Left ventricle myocardium superior (tissue), 1 donor: ENCODE results near the gene SRPRB. TPM values are rescaled to one million over a fixed set of nuclear protein-coding genes. Genes with fewer than 3 reads are reported as not detected.

ENCODE experiments used
- ATAC-seq: fragments of 200-7000 bp; cut with Tn5 transposase; one replicate; pipeline ENCODE4 v1.9.1; 2020; ENCODE audit warnings: mild to moderate bottlenecking, moderate library complexity
- DNase-seq: peaks from one replicate; pipeline ENCODE4 v3.0.0-alpha.2; 2020
- intact Hi-C: fragments of 100-400 bp; cut with micrococcal nuclease; formaldehyde crosslinking; loops from one replicate; pipeline ENCODE4 v1.11.0; 2022
- total RNA-seq: library from RNA; stranded (reverse); fragmentation: NEBNext Ultra II Directional; extraction: Animal tissue kit (Norgen Biotek cat#: 25700); gene quantifications from one replicate; pipeline ENCODE4 v1.2.1, GENCODE V29; 2021
- donor health status: DM: no; HTN: yes; CAD: no; lungs with severe emphysema.

SRPRB gene
- total RNA-seq, 1 donor from 2014 or later, result 29.1 TPM

- DNase-seq (no peak), ATAC-seq (no peak)
- intact Hi-C loops, result no loop called here
These were observed 32.1 kb downstream of the SRPRB start for GRCh38 chr3:133837487-133838295.

GRCh38 chr3:133838296-133838789, 32.7 kb downstream of the SRPRB start:
- intact Hi-C loops, result no loop called here
- no peak for DNase-seq
- no peak for ATAC-seq

- ATAC-seq, result no peak
- intact Hi-C loops, result no loop called here
- no peak for DNase-seq
These were observed 33.5 kb downstream of the SRPRB start for GRCh38 chr3:133838916-133839800.

- DNase-seq, result no peak
- intact Hi-C loops, result no loop called here
- ATAC-seq, result no peak
These were observed 34.6 kb downstream of the SRPRB start for GRCh38 chr3:133840055-133840737.

GRCh38 chr3:133840767-133841166, 35.2 kb downstream of the SRPRB start:
- DNase-seq, result no peak
- no peak for ATAC-seq
- intact Hi-C loops, result no loop called here

GRCh38 chr3:133841196-133841595, 35.6 kb downstream of the SRPRB start:
- intact Hi-C loops, result no loop called here
- DNase-seq (no peak), ATAC-seq (no peak)

- intact Hi-C loops, result no loop called here
- ATAC-seq, result no peak
- DNase-seq, result no peak
These were observed 36.5 kb downstream of the SRPRB start for GRCh38 chr3:133842158-133842557.

GRCh38 chr3:133843634-133844033, 38.0 kb downstream of the SRPRB start:
- intact Hi-C loops, result no loop called here
- ATAC-seq (peak; percentile 85), DNase-seq (no peak)

GRCh38 chr3:133845127-133845526, 39.5 kb downstream of the SRPRB start:
- intact Hi-C loops, result no loop called here
- DNase-seq (no peak), ATAC-seq (no peak)

GRCh38 chr3:133849346-133849745, 43.7 kb downstream of the SRPRB start:
- ATAC-seq, result no peak
- no peak for DNase-seq
- intact Hi-C loops, result no loop called here

GRCh38 chr3:133850034-133850433, 44.4 kb downstream of the SRPRB start:
- intact Hi-C loops, result no loop called here
- no peak for ATAC-seq

GRCh38 chr3:133851266-133851906, 45.8 kb downstream of the SRPRB start:
- intact Hi-C loops, result no loop called here
- DNase-seq, result no peak
- no peak for ATAC-seq

More at GRCh38 chr3:133850034-133850433, 44.4 kb downstream of the SRPRB start:
- no peak for DNase-seq

GRCh38 chr3:133851931-133852330, 46.3 kb downstream of the SRPRB start:
- intact Hi-C loops, result no loop called here
- ATAC-seq, result no peak
- no peak for DNase-seq

GRCh38 chr3:133853063-133853924, 47.7 kb downstream of the SRPRB start:
- ATAC-seq (peak; percentile 76), DNase-seq (no peak)
- intact Hi-C loops, result no loop called here

- intact Hi-C loops, result no loop called here
- ATAC-seq (peak; percentile 9), DNase-seq (no peak)
These were observed 48.3 kb downstream of the SRPRB start for GRCh38 chr3:133853925-133854227.

GRCh38 chr3:133854264-133855001, 48.8 kb downstream of the SRPRB start:
- peak; percentile 62 for ATAC-seq
- intact Hi-C loops, result no loop called here

GRCh38 chr3:133855002-133855370, 49.4 kb downstream of the SRPRB start:
- no peak for DNase-seq
- intact Hi-C loops, result no loop called here
- ATAC-seq, result no peak

More at GRCh38 chr3:133854264-133855001, 48.8 kb downstream of the SRPRB start:
- no peak for DNase-seq

GRCh38 chr3:133855772-133856171, 50.2 kb downstream of the SRPRB start:
- DNase-seq (no peak), ATAC-seq (no peak)
- intact Hi-C loops, result no loop called here
